GM19372 (cell line): ENCODE data around the gene AKAP1.
"Not testable (repeated sequence)": the region's sequence is repeated elsewhere in the genome, so short reads cannot be mapped to it uniquely, and the experiment has no call there.

Experiments used
- ATAC-seq: cut with Tn5 transposase; IDR thresholded peaks from one replicate; pipeline ENCODE4 v1.9.1; 2021; ENCODE audit warnings: mild to moderate bottlenecking, low read depth, moderate library complexity; ENCODE audit not compliant: unreplicated experiment

AKAP1 gene

DNA sequence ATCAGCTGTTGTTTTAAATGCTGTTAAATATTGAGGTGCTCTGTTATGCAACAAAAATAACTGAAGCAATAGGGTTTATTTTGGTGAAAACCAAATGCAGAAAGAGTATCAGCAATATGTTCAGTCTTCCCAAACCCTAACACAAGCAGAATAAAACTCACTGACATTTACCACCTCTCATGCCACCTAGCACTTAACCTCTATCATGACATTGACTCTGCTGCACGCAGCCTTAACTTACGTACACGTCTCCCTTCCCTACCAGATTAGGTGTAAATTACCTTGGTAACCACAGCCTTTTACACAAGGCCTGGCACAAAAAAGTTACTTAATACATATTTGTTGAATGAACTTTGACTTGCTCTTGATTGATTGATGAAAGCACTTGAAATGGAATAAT, 9.9 kb upstream of the AKAP1 start:
- ATAC-seq = no peak

DNA sequence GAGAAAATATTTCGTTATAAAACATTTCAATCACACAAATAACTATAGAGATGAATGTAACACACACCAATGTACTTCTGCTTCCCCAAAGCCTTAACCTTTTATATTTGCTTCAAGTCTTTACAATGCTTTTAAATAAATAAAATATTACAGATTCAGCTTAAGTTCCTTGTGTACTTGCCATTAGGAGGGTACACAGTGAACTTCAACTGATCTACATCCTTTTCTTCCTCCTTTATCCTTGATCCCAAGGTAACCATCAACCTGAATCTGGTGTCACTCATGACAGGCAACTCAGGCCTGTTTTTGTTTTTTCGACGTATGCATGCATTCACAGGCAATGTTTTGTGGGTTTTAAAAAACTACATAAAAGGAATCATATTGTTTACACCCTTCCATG, 9.3 kb upstream of the AKAP1 start:
- ATAC-seq = no peak

DNA sequence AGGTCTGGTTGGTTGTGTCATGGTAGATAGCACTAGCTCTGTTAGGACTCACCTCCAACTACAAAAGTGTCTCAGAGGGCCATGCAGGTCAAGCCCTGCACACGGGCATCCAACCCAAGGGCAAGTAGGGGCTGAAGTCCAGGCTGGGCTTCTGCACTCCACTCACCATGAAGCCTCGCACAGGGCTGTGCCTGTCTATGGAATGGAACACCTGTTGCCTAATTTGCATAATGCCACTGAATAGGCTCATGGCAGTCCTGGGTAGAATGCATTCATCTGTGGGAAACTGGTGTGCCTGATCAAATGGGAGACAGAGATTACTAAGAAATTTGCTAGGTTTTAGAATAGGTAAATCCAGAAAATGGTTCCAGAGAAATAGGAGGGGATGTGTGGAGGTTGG, 8.0 kb upstream of the AKAP1 start:
- no peak for ATAC-seq

DNA sequence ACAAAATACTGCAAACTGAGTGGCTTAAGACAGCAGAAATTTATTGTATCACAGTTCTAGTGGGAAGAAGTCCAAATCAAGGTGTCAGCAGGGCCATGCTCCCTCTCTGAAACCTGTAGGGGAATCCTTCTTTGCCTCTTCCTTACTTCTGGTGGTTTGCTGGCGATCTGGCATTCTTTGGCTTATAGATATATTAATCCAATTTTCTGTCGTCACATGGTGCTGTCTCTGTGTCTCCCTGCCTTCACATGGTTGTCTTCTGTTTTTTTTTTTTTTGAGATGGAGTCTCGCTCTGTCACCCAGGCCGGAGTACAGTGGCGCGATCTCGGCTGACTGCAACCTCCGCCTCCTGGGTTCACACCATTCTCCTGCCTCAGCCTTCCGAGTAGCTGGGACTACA, 6.8 kb upstream of the AKAP1 start:
- no peak for ATAC-seq

DNA sequence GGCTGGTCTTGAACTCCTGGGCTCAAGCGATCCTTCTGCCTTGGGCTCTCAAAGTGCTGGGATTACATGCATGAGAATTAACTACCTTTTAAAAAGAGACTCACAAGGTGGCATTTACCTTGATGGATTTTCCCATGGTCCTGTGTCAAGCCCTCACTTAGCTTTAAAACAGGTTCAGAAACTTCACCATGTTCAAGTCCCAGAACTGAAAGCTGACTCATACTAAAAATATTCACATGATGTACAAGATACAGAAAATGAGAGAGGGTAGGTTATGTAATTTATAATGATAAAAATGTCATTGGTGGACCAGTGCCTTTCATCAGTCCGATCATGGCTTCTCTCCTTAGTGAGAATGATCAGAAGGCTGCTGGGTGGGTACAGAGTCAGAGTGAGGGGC, 4.3 kb upstream of the AKAP1 start:
- ATAC-seq = no peak

DNA sequence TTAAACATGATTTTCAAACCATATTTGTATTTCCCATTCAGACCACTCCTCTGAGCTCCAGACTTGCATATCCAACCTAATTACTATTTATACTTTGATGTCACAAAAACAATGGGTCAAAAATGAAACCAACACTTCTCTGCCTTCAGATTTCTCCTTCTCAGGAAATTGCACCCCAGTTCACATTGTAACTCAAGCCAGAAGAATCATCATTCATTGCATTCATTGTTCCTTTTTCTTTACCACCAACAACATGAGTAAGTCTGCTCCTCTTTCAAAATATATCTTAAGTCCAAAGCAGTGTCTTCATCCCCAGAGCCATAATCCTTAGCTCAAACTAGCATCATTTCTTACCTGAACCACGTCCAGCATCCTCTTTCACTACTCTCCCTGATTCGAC, 2.6 kb upstream of the AKAP1 start:
- ATAC-seq = no peak

DNA sequence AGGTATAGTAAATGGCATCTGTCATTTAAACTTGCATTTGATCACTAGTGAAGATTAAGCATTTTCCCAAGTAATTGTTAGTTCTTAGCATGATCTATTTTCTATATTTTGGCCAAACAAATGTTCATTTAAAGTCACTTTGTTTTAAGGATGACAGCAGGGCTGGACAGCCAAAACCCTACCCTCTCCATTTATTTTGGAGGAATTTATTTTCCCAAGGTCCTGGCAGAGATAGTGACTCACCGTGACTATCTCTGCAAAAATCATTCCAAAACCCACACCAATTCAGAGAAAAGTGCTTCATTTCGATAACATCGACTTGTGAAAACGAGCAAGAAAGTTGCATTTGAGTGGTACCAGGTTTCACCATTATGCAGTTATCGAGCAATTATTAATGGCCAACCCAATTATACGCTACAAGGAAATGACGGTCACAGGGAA, 665 bp upstream of the AKAP1 start:
- ATAC-seq = no peak

DNA sequence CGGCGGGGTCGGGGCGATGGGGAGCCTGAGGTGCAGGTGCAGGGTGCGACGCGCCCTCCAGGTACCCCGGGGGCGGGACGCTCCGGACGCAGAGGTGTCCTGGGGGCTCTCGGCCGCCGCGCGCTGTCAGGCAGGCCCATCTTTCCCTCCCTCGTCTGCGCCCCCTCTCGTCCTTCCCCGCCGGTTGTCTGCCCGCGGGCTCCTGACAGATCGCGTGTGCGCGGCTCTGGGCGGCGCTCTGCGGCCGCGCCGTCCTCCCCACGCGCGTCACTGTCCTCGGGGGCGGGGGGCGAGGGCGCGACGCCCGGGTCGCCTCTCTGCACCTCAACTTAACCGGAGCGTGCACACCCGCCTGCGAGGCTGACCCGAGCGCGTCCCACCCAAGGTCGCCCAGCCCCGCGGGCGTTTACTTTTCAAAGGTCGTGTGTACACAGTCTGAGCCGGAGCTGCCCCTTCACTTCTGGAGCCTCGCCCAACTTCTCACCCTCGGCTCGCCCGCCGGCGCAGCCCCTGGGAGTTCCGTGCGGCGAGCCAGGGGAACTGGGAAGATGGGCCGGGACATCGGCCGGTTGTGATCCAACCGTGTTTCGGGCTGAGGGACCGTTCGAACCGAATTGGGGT, 512 bp downstream of the AKAP1 start:
- ATAC-seq = peak; percentile 28

DNA sequence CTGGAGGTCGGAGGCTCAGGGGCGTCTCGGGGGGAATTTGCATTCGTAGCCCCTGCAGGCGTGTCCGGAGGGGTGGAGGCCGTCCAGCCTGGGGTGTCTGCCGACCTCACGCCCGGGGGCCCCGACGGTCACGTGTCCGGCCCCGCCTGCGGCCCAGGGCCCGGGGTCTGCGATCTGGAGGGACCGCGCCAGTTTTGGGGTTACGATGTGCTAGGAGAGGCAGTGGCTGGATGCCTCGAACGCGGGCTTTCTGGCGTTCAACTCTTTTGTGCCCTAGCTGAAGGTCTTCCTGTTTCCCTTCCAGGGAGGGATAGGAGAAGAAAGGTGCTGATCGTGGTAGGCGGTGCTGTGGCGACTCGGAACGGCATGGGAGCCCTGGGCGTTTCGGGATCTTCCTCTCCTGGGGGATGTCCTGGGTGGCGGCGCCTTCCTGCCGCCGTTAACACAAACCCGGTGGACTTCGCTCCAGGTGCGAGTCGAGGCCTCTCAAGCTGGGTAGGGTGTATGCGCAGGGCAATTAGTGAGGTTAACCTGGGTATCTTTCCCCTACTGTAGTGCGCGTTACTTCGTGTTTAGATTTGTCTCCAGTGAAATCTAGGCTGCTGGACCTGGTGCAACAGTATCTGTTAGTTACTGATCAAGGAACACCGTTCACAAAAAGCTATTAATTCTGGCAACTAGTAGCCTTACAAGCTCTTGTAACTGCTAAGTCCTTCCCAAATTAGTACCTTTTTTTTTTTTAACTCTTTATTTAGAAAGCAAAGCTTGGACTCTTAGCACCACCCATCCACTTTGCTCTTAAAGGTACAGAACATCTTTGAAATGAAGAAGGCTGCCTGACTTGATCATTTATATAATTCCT, 1.3 kb downstream of the AKAP1 start:
- no peak for ATAC-seq

DNA sequence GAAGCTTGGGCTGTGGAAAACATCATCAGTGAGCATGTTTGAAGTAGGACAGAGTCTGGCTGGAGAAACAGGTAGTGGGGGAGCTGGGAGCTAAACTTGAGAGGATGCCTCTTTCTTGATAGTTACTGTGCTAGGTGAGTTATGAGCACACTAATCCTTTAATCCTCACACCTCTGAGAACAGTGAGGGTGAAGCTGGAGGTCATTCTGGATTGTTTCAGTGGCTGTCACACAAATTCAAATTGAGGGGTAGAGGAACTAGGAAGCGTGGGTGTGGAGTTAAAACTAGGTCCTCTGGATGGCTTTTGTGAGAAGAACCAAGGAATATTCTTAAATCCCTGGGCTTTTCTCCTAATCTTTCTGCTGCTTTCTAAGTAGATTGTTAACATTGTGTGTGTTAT, 3.3 kb downstream of the AKAP1 start:
- ATAC-seq = no peak

DNA sequence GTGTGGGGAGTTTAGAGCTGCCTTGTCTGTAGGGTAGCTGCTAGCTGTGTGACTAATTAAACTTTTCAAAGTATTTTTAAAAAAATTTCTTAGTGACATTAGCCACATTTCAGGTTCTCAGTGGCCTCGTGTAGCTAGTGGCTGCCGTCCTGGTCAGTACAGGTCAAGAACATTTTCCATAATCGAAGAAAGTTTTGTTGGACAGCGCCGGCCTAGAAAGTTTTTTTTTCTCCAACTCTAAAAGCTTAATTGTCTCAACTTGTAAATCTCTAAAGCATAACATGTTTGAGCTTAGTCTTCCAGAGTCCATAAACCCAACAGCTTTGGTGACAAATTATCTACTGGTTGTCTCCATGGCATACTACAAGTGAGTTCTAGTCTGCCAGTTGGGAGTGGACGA, 4.3 kb downstream of the AKAP1 start:
- ATAC-seq = no peak

DNA sequence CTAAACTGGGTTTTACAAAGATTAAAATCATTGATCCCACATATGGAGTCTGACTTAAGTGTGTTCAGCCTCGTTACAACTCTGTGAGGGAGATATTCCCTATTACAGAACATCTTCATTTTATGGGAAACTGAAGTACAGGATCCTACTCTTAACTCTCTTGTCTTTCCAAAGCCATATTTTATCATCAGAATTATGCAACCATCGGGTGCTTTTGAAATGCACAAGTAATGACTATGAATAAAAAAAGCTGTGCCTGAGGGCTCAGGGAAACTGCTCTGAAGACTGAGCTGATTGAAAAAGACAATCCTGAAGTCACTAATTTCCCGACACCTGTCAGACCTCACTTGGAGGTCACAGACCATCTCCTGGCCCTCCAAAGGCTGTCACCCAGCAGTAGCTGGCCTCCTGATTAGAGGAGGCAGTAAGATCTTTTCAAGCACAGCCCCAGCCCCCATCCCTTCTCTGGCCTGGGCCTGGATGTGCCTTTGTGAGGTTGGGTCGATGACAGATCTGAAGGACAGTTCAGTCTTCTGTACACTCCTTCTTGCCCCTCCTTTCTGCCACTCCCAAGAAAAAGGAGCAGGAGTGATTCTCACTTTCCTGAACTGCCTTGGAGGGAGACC, 5.6 kb downstream of the AKAP1 start:
- no peak for ATAC-seq

DNA sequence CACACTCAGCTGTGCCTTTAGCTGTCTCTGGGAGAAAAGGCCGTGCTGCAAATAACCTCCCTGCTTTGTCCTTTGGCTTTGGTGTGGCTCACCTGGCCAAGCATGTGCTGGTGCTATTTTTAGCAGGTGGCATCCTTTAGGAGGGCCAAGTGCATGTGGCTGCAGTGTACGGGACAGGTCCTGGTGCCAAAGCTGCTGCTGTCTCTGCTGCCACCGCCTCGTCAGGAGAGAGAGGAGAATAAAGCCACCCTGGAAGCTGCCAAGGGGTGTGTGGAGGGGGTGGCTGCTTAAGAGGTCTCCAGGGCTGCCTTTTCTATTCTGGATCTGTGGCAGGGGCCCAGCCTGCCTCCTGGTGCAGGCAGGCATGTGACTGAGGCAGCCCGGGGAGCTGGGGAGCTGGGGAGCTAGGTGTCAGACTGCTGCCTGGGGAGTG, 6.2 kb downstream of the AKAP1 start:
- ATAC-seq = no peak

DNA sequence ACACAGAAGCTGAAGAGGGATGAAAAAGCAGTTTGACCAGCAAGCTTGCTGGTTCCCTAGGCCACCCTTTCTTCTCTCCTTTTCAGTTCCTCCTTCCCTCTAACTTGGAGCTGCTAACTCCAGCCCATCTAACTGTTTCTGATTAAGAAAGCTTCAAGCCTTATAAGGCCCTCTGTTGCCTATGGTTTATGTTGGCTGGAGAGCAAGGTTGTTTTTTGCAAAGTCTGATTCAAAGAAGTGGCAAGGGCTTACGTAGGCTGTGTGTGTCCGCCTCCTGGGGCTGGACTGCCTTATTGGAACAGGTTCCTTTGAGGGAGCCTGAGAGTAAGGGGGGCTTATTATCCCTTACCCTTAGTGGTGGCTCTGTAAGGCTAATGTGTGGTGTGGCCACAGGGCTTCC, 7.1 kb downstream of the AKAP1 start:
- ATAC-seq = no peak

DNA sequence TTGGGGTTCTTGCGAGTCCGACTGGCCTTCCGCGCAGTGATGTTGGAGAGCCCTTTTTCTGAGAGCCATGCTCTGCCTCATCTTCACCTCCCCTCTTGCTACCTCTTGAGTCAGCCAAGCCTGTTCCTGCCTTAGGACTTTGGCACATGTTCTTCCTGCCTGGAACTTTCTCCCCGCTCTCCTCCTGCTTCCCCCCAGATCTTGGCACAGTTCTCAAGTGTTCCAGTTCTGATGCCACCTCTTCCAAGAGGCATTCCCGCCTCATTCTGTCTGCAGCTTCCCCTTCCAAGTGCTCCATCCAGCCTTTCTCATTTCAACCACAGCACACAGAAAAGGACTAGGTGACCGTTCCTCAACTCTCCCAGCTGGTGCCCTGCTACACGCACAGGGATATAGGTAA, 7.7 kb downstream of the AKAP1 start:
- no peak for ATAC-seq

DNA sequence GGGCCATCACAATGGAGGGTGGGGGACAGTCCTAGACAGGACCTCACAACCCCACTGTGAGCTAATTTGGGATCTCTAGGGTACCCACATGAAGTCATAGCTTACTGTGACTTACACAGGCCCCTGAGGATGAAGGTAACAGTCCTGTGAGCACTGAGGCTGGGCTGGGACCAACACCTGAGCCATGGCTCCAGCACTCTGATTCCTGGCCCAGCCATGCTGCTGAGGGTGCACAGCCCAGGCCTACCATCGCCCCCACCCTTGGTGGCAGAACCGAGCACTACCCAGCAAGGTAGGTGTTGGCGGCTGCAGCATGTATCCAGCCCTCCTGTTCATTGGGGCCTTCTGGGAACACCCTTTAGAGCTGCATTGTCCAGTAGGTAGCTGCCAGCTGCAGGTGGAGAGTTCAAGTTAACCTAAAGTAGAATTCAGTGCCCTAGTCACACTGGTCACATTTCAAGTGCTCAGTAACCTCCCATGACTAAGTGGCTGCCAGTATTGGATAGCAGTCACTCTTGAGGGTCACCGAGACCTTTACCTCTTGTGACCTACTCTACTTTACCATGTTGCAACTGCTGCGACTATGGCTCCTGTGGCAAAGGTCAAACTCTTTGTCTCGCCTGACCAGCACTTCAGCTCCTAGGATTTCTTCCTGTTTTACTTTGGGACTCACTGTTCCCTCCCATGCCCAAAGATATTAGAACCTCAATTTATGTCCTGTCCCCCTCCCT, 11.6 kb downstream of the AKAP1 start:
- no peak for ATAC-seq

DNA sequence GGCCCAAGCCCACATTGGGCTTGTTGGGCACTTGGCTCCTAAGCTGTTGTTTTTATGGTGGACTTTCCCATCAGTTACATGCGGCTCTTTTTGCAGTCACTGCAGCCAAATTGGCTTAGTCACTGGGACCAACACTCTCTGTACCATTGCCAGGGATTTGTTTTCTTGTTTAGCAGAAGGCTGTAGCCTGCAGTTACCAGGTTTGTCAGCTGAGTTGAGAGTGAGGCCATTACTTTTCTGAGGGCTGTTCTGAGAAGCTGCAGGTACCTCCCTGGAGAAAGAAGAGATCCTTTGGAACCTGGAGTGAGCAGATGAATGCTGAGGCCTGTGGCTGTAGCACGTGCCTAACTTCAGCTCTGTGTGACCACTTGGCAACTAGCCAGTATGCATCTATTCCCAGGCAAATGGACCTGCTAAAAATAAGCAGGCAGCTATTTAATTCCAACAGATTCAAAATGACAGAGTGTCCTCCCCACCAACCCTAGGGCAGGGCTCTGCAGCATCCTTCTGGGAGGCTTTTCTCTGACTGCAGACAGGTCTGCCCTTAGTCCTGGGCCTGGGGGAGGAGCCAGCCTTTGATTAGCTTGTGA, 12.9 kb downstream of the AKAP1 start:
- no peak for ATAC-seq

DNA sequence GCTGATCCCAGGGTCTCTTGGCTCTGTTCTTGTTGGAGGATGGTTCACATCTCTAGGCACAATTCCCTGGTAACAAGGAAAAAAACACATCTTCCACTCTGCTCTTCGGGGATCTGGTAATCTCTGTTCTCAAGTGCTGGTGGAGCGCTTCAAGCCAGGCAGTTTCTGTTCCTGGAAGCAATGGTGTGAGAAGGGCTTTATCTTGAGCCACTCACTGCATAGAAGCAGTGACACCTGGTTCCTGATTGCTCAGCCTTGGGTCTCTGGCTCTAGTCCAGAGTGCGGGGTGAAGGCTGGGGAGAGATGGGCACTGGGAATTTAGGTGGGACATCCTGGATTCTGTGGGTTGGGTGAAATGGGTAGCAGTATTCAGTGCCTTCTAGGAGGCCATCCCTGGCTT, 14.1 kb downstream of the AKAP1 start:
- ATAC-seq = no peak

DNA sequence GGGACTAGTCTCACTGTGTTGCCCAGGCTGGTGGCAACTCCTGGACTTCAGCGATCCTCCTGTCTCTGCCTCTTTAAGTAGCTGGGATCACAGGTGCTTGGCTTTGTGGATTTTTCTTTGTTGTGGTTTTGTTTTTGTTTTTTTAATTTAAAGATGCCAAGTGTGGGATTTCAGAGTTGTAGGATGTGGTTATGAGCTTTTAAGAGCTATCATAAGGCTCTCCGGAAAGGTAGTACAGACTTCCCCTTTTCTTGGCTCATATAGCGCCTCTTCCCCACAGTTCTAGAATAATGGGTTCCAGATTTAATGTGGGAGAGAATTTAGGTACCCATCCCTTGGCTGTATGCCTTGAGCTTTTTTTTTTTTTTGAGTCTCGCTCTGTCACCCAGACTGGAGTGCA, 17.1 kb downstream of the AKAP1 start:
- no peak for ATAC-seq

DNA sequence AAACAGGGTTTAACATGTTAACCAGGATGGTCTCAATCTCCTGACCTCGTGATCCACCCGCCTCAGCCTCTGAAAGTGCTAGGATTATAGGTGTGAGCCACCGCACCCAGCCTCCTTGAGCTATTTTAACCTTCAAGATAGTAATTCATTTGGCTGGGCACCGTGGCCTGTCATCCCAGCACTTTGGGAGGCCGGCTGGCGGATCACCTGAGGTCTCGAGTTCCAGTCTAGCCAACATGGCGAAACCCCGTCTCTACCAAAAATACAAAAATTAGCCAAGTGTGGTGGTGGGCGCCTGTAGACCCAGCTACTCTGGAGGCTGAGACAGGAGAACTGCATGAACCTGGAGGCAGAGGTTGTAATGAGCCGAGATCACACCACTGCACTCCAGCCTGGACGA, 17.6 kb downstream of the AKAP1 start:
- not testable (repeated sequence) for ATAC-seq
